A673 (cell line): Measurements from ENCODE around the gene LSM10.

Experiments
- EZH2 ChIP-seq: fragments of 200-600 bp; sonication (generic); IDR thresholded peaks from 2 replicates; pipeline ENCODE4 v1.6.1; 2017; ENCODE audit warnings: borderline replicate concordance, low read depth, mild to moderate bottlenecking, mixed read lengths, antibody characterized with exemption, low read length; ENCODE audit not compliant: poor library complexity, severe bottlenecking
- TF ChIP-seq, protein P1 (sequence below): fragments of 300-800, 200-600 bp; sonication (generic); conservative IDR thresholded peaks from 2 replicates; pipeline ENCODE4 v1.5.1; 2017; ENCODE audit warnings: low read depth, mild to moderate bottlenecking, antibody characterized with exemption, low read length, moderate library complexity, mixed read lengths

DNA sequence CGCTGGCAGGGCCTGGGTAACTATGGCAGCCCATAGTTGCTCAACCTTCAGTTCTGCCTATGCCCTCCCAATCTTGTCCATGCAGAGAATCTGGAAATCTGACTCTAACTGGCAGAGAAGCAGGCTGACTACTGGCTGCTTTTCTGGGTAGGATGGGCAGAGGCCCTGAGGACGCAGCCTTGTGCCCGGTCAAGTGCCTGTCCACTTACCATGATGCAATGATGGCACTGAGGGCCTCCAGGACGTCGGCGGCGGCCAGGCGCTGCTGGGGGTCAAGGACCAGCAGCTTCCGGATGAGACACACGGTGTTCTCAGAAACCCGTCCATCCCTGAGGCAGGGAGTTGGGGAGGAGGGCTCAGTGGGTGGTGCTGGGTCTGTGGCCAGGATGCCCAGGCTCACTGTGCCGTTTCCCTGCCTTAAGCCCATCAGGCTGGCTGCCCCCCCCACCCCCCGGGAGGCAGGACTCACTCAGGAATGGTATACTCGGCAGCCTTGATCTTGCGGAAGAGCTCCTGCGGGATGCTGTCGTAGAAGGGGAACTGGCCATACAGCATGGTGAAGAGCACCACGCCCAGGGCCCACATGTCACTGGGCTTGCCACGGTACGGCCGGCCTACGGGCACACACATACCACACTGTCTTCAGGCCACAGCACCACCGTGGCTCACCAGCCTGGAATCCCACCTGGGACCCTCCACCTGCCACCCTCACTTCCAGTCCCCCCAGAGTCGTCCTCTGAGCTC is 53.9 kb downstream of the LSM10 start:
- TF ChIP-seq, protein P1, sequence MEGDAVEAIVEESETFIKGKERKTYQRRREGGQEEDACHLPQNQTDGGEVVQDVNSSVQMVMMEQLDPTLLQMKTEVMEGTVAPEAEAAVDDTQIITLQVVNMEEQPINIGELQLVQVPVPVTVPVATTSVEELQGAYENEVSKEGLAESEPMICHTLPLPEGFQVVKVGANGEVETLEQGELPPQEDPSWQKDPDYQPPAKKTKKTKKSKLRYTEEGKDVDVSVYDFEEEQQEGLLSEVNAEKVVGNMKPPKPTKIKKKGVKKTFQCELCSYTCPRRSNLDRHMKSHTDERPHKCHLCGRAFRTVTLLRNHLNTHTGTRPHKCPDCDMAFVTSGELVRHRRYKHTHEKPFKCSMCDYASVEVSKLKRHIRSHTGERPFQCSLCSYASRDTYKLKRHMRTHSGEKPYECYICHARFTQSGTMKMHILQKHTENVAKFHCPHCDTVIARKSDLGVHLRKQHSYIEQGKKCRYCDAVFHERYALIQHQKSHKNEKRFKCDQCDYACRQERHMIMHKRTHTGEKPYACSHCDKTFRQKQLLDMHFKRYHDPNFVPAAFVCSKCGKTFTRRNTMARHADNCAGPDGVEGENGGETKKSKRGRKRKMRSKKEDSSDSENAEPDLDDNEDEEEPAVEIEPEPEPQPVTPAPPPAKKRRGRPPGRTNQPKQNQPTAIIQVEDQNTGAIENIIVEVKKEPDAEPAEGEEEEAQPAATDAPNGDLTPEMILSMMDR: no peak
- TF ChIP-seq EZH2: no peak
